GM21529 (cell line): ENCODE data around the gene PKD2.
"Not testable (repeated sequence)": the region's sequence is repeated elsewhere in the genome, so short reads cannot be mapped to it uniquely, and the experiment has no call there.

ENCODE experiments used
- ATAC-seq: cut with Tn5 transposase; IDR thresholded peaks from one replicate; pipeline ENCODE4 v1.9.1; 2021; ENCODE audit not compliant: unreplicated experiment

The PKD2 gene

GRCh38 chr4:88063634-88064296 lies 56.3 kb downstream of the PKD2 start:
- no peak for ATAC-seq

- no peak for ATAC-seq
Measured at GRCh38 chr4:88064410-88064809, 57.0 kb downstream of the PKD2 start.

- no peak for ATAC-seq
Measured at GRCh38 chr4:88070031-88070430, 62.6 kb downstream of the PKD2 start.

GRCh38 chr4:88075336-88075735 lies 67.9 kb downstream of the PKD2 start:
- ATAC-seq = no peak

GRCh38 chr4:88077911-88078524 lies 70.6 kb downstream of the PKD2 start:
- ATAC-seq = no peak

- no peak for ATAC-seq
Measured at GRCh38 chr4:88078579-88078978, 71.1 kb downstream of the PKD2 start.

- no peak for ATAC-seq
Measured at GRCh38 chr4:88080626-88081025, 73.2 kb downstream of the PKD2 start.

GRCh38 chr4:88087004-88087403 lies 79.6 kb downstream of the PKD2 start:
- no peak for ATAC-seq

- no peak for ATAC-seq
Measured at GRCh38 chr4:88090898-88091297, 83.5 kb downstream of the PKD2 start.

GRCh38 chr4:88091378-88091777 lies 83.9 kb downstream of the PKD2 start:
- ATAC-seq = no peak

GRCh38 chr4:88093874-88094273 lies 86.4 kb downstream of the PKD2 start:
- no peak for ATAC-seq

GRCh38 chr4:88097301-88097700 lies 89.9 kb downstream of the PKD2 start:
- no peak for ATAC-seq

- ATAC-seq = no peak
Measured at GRCh38 chr4:88097781-88098180, 90.3 kb downstream of the PKD2 start.

- ATAC-seq = no peak
Measured at GRCh38 chr4:88098993-88099752, 91.7 kb downstream of the PKD2 start.

GRCh38 chr4:88101165-88101564 lies 93.7 kb downstream of the PKD2 start:
- ATAC-seq = no peak

GRCh38 chr4:88102026-88102425 lies 94.6 kb downstream of the PKD2 start:
- ATAC-seq = no peak

GRCh38 chr4:88104902-88105610 lies 97.6 kb downstream of the PKD2 start:
- no peak for ATAC-seq

GRCh38 chr4:88106205-88106604 lies 98.8 kb downstream of the PKD2 start:
- no peak for ATAC-seq

GRCh38 chr4:88107406-88108107 lies 100.1 kb downstream of the PKD2 start:
- no peak for ATAC-seq

- ATAC-seq = not testable (repeated sequence)
Measured at GRCh38 chr4:88108108-88108465, 100.7 kb downstream of the PKD2 start.

- no peak for ATAC-seq
Measured at GRCh38 chr4:88108747-88109122, 101.3 kb downstream of the PKD2 start.
